Kidney (tissue), 14 donors: ENCODE data around the gene ANGPTL1. TPM values are rescaled to one million over a fixed set of nuclear protein-coding genes. Genes with fewer than 3 reads are reported as not detected.

Source experiments
- DNase-seq, 5 donors: peaks; one replicate each; pipeline ENCODE4 v3.0.0-alpha.2; 2013 to 2020
- FAIRE-seq: peaks from 2 replicates; lab custom pipeline; 2012; peaks lifted over from hg19 to GRCh38; lab: Jason Lieb, UNC
- H3K27ac ChIP-seq, 2 donors: one replicate each; pipeline ENCODE4 v1.7.0; 2013; ENCODE audit warnings: low read depth in 2 of 2, low read length in 2 of 2, inconsistent platforms in 1 of 2
- H3K27me3 ChIP-seq: one replicate; pipeline ENCODE4 v1.7.1; 2013; ENCODE audit warnings: low read length, inconsistent platforms; ENCODE audit not compliant: control insufficient read depth, insufficient read depth
- H3K36me3 ChIP-seq, 3 donors: one replicate each; pipeline versions ENCODE4 v1.7.0 to v1.7.1; 2013; ENCODE audit warnings: low read length in 3 of 3, control low read depth in 1 of 3, inconsistent platforms in 1 of 3; ENCODE audit not compliant: insufficient read depth in 3 of 3, control insufficient read depth in 2 of 3
- H3K4me1 ChIP-seq, 3 donors: one replicate each; pipeline versions ENCODE4 v1.7.0 to v1.7.1; 2013; ENCODE audit warnings: low read length in 3 of 3, inconsistent platforms in 1 of 3, low read depth in 1 of 3; ENCODE audit not compliant: control insufficient read depth in 2 of 3, insufficient read depth in 2 of 3
- H3K4me3 ChIP-seq, 3 donors: one replicate each; pipeline versions ENCODE4 v1.7.0 to v1.8.1; 2013; ENCODE audit warnings: low read length in 3 of 3, control low read depth in 1 of 3, inconsistent platforms in 1 of 3
- H3K9ac ChIP-seq, 3 donors: one replicate each; pipeline versions ENCODE4 v1.7.0 to v1.7.1; 2013; ENCODE audit warnings: low read length in 3 of 3, control low read depth in 1 of 3, inconsistent platforms in 1 of 3
- H3K9me3 ChIP-seq, 3 donors: one replicate each; pipeline versions ENCODE4 v1.7.0 to v1.7.1; 2013; ENCODE audit warnings: low read length in 3 of 3, control low read depth in 1 of 3, inconsistent platforms in 1 of 3; ENCODE audit not compliant: control insufficient read depth in 2 of 3, insufficient read depth in 1 of 3
- intact Hi-C: fragments of 100-400 bp; cut with DNase I; formaldehyde crosslinking; loops from one replicate; pipeline ENCODE4 v1.11.1; 2022
- polyA plus RNA-seq: library from polyadenylated mRNA; stranded (reverse); fragments of 350-450 nt; fragmentation: Illumina TruSeq; extraction: RNeasy Lipid Tissue Mini Kit (QIAGEN cat#74804); gene quantifications from one replicate; pipeline ENCODE4 v1.2.3, GENCODE V29; 2014; ENCODE audit warnings: low read depth, low replicate concordance; ENCODE audit not compliant: insufficient read depth
- total RNA-seq: library from RNA; stranded (reverse); fragmentation: NEBNext Ultra II Directional; extraction: Animal tissue kit (Norgen Biotek cat#: 25700); gene quantifications from one replicate; pipeline ENCODE4 v1.2.1, GENCODE V29; 2021
- TF ChIP-seq, protein P1 (sequence below): IDR thresholded peaks from 3 replicates; pipeline ENCODE4 v1.5.1; 2012; ENCODE audit warnings: mild to moderate bottlenecking, moderate library complexity, borderline replicate concordance; ENCODE audit not compliant: insufficient read depth; ENCODE audit errors: extremely low read depth
- donor health status: control.
- donor health status: control.
- donor health status: control.
- donor health status: control.
- donor health status: control.
- donor health status: DM: yes; HTN: yes; CAD: no.
- donor health status: Normal renal cell carcinoma (clear cell type).

Gene ANGPTL1
- total and polyA plus RNA-seq, 2 donors from 2014 or later, result 8.2 to 24.5 TPM

DNA sequence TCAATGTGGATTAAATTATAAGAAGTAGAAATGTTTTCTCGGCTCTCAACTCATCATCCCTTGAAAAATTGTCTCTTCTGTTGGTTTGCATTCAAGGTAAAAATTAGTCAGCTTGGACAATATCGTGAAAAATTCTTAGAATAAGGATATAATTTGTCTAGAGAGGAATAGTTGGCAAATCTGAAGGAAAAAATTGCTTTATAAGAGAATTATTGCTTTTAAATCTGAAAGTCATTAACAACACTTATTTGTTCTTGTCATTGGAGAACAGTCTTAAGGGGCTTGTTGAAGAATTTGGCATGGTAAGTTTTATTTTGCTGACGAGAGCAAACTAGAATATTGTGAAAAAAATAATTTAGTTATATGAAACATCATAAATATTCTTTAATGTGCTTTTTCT lies 26.4 kb downstream of the ANGPTL1 start:
- intact Hi-C loops, result no loop called here
- DNase-seq (no peak), FAIRE-seq (no peak)
- H3K36me3 ChIP-seq, result no peaks in the 10 kb centered on the region
- no peaks in the 10 kb centered on the region for H3K4me1 ChIP-seq
- H3K27me3 ChIP-seq, result no peaks in the 10 kb centered on the region
- no peak overlapping the region for H3K4me3 ChIP-seq
- H3K27ac ChIP-seq, result no peak overlapping the region
- no peak overlapping the region for H3K9ac ChIP-seq
- no peaks in the 10 kb centered on the region for H3K9me3 ChIP-seq
- TF ChIP-seq, protein P1, sequence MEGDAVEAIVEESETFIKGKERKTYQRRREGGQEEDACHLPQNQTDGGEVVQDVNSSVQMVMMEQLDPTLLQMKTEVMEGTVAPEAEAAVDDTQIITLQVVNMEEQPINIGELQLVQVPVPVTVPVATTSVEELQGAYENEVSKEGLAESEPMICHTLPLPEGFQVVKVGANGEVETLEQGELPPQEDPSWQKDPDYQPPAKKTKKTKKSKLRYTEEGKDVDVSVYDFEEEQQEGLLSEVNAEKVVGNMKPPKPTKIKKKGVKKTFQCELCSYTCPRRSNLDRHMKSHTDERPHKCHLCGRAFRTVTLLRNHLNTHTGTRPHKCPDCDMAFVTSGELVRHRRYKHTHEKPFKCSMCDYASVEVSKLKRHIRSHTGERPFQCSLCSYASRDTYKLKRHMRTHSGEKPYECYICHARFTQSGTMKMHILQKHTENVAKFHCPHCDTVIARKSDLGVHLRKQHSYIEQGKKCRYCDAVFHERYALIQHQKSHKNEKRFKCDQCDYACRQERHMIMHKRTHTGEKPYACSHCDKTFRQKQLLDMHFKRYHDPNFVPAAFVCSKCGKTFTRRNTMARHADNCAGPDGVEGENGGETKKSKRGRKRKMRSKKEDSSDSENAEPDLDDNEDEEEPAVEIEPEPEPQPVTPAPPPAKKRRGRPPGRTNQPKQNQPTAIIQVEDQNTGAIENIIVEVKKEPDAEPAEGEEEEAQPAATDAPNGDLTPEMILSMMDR, result no peak

DNA sequence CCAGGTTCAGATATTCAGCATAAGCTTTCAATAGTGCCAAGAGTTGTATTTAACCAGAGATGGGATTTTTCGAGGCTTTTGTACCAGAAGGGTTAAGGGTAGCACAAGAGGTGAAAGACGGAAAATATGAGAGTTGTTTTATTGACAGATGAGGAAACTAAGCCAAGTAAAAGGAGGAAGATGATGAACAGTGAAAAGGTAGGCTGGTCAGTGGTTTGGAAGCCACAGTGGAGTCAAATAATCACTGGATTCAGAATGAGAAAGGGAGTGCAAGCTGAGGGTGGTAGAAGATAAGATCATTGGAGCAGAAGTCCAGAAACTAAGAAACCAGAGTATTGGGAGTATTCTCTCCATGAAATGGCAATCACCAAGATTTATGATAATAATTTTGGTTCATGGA lies 45.7 kb downstream of the ANGPTL1 start:
- Histone ChIP-seq H3K9me3 (peaks cover 0 to 1% (median 0%) of the 10 kb centered on the region in 3 donors), H3K36me3 (peaks cover 0 to 2% (median 0%) of the 10 kb centered on the region in 3 donors), H3K27me3 (no peaks in the 10 kb centered on the region), H3K9ac (no peak overlapping the region), H3K4me1 (no peaks in the 10 kb centered on the region), H3K4me3 (no peak overlapping the region), H3K27ac (no peak overlapping the region)
- TF ChIP-seq, protein P1, result no peak
- DNase-seq (no peak), FAIRE-seq (no peak)
- intact Hi-C loops, result no loop called here

DNA sequence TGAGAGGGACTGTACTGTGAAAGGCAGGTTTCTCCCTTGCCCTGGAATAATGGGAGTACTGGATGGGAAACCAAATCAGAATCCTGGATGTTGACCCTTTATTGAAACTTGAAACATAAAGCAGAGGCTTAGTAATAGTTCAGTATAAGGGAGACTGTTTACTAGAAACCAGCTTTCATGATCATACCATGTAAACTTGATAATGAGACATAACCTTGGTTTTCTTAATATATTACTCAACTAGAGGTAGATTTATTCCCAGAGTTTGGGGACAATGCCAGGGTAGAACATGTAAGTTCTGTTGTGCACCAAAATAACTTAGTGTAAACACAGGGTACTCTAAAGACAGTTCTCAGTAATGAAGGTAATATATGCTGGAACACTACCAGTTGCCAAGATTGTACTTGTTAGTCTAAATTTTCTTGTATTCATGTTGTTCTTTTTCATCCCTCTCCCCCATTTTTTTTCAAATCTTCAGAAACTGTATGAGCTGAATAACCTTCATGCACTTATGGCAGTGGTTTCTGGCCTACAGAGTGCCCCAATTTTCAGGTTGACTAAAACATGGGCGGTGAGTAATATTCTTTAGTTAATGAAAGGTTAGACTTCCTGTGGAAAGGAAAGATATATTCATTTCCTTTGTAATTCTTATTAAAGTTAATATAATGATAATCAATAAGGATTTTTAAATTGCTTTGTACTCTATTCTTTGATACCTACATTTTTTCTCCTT lies 49.6 kb downstream of the ANGPTL1 start:
- no peak for FAIRE-seq
- H3K4me1 ChIP-seq, result no peaks in the 10 kb centered on the region
- intact Hi-C loops, result no loop called here
- H3K36me3 ChIP-seq, result peaks cover 0 to 2% (median 0%) of the 10 kb centered on the region in 3 donors
- H3K9me3 ChIP-seq, result peaks cover 0 to 1% (median 0%) of the 10 kb centered on the region in 3 donors
- TF ChIP-seq, protein P1, result no peak
- no peak overlapping the region for H3K27ac ChIP-seq
- no peak overlapping the region for H3K9ac ChIP-seq
- no peak for DNase-seq
- H3K4me3 ChIP-seq, result no peak overlapping the region
- no peaks in the 10 kb centered on the region for H3K27me3 ChIP-seq
